Colonic mucosa (tissue), 4 donors: Measurements from ENCODE around the gene TRAF2. TPM values are rescaled to one million over a fixed set of nuclear protein-coding genes. Genes with fewer than 3 reads are reported as not detected.

Experiments used
- DNase-seq: peaks from one replicate; pipeline ENCODE4 v3.0.0-alpha.2; 2020
- H3K27ac ChIP-seq: fragments of 200-600 bp; one replicate; pipeline ENCODE4 v1.8.0; 2021
- H3K27me3 ChIP-seq: fragments of 200-600 bp; one replicate; pipeline ENCODE4 v1.8.0; 2021
- H3K36me3 ChIP-seq: fragments of 200-600 bp; one replicate; pipeline ENCODE4 v1.8.0; 2021
- H3K4me1 ChIP-seq: fragments of 200-600 bp; one replicate; pipeline ENCODE4 v1.8.0; 2021; ENCODE audit warnings: mild to moderate bottlenecking
- H3K4me3 ChIP-seq: fragments of 200-600 bp; one replicate; pipeline ENCODE4 v1.8.0; 2021
- H3K9ac ChIP-seq, 2 donors: one replicate each; pipeline ENCODE4 v1.7.0; 2013; ENCODE audit warnings: control low read depth in 2 of 2, low read depth in 2 of 2, low read length in 2 of 2
- H3K9me3 ChIP-seq: fragments of 200-600 bp; one replicate; pipeline ENCODE4 v1.8.0; 2021
- intact Hi-C: fragments of 100-400 bp; cut with DNase I; formaldehyde crosslinking; loops from one replicate; pipeline ENCODE4 v1.14.1; 2022
- total RNA-seq, 2 donors: library from RNA; stranded (reverse); fragmentation: NEBNext Ultra II Directional in 1 of 2; extraction: Animal tissue kit (Norgen Biotek cat#: 25700) in 1 of 2; gene quantifications; one replicate each; pipeline ENCODE4 v1.2.1, GENCODE V29; 2021
- TF ChIP-seq, protein P1 (sequence below): fragments of 200-600 bp; IDR thresholded peaks from one replicate; pipeline ENCODE4 v1.8.0; 2022; ENCODE audit warnings: antibody characterized with exemption, mild to moderate bottlenecking
- donor health status: healthy.
- donor health status: DM: no; HTN: no; CAD: no.
- donor health status: DM: no; HTN: no; CAD: no.

TRAF2 gene
- total RNA-seq, 2 donors from 2014 or later: 22.4 to 50.6 TPM

DNA sequence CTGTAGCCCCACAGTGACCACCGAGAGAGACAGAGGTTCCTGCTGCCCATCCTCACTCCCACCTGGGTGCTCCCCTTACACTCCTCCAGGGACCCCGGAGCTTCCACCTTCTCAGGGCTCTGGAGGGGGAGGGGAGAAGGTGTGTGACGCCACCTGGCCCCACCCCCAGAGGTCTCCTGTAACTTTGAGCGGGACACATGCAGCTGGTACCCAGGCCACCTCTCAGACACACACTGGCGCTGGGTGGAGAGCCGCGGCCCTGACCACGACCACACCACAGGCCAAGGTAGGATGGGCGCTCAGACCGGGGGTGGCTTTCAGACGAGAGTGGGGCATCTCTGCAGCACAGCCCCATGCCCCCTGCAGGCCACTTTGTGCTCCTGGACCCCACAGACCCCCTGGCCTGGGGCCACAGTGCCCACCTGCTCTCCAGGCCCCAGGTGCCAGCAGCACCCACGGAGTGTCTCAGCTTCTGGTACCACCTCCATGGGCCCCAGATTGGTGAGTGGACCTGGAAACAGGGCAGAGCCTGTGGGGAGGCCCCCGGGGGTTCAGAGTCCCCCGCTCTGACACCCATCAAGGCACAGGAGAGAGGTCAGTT lies 29.7 kb upstream of the TRAF2 start:
- peaks cover 2% of the 10 kb centered on the region for H3K36me3 ChIP-seq
- no peaks in the 10 kb centered on the region for H3K27me3 ChIP-seq
- no peaks in the 10 kb centered on the region for H3K9me3 ChIP-seq
- peak overlapping the region in 1 of 2 donors; percentile 88 for H3K9ac ChIP-seq
- no peak overlapping the region for H3K4me3 ChIP-seq
- H3K27ac ChIP-seq: no peak overlapping the region
- TF ChIP-seq, protein P1, sequence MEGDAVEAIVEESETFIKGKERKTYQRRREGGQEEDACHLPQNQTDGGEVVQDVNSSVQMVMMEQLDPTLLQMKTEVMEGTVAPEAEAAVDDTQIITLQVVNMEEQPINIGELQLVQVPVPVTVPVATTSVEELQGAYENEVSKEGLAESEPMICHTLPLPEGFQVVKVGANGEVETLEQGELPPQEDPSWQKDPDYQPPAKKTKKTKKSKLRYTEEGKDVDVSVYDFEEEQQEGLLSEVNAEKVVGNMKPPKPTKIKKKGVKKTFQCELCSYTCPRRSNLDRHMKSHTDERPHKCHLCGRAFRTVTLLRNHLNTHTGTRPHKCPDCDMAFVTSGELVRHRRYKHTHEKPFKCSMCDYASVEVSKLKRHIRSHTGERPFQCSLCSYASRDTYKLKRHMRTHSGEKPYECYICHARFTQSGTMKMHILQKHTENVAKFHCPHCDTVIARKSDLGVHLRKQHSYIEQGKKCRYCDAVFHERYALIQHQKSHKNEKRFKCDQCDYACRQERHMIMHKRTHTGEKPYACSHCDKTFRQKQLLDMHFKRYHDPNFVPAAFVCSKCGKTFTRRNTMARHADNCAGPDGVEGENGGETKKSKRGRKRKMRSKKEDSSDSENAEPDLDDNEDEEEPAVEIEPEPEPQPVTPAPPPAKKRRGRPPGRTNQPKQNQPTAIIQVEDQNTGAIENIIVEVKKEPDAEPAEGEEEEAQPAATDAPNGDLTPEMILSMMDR: no peak
- H3K4me1 ChIP-seq: peaks cover 34% of the 10 kb centered on the region
- DNase-seq: peak; percentile 22
- intact Hi-C loops: no loop called here

DNA sequence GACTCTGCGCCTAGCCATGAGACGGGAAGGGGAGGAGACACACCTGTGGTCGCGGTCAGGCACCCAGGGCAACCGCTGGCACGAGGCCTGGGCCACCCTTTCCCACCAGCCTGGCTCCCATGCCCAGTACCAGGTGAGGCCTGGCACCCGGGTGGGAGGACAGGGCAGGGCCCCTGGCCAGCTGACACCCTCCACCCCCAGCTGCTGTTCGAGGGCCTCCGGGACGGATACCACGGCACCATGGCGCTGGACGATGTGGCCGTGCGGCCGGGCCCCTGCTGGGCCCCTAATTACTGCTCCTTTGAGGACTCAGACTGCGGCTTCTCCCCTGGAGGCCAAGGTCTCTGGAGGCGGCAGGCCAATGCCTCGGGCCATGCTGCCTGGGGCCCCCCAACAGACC lies 29.1 kb upstream of the TRAF2 start:
- Histone ChIP-seq H3K9me3 (no peaks in the 10 kb centered on the region), H3K9ac (peak overlapping the region in 1 of 2 donors; percentile 88), H3K36me3 (peaks cover 2% of the 10 kb centered on the region), H3K27ac (peak overlapping the region; percentile 97), H3K4me1 (peaks cover 34% of the 10 kb centered on the region), H3K4me3 (no peak overlapping the region), H3K27me3 (no peaks in the 10 kb centered on the region)
- DNase-seq: peak; percentile 22
- intact Hi-C loops: no loop called here
- TF ChIP-seq, protein P1: no peak

DNA sequence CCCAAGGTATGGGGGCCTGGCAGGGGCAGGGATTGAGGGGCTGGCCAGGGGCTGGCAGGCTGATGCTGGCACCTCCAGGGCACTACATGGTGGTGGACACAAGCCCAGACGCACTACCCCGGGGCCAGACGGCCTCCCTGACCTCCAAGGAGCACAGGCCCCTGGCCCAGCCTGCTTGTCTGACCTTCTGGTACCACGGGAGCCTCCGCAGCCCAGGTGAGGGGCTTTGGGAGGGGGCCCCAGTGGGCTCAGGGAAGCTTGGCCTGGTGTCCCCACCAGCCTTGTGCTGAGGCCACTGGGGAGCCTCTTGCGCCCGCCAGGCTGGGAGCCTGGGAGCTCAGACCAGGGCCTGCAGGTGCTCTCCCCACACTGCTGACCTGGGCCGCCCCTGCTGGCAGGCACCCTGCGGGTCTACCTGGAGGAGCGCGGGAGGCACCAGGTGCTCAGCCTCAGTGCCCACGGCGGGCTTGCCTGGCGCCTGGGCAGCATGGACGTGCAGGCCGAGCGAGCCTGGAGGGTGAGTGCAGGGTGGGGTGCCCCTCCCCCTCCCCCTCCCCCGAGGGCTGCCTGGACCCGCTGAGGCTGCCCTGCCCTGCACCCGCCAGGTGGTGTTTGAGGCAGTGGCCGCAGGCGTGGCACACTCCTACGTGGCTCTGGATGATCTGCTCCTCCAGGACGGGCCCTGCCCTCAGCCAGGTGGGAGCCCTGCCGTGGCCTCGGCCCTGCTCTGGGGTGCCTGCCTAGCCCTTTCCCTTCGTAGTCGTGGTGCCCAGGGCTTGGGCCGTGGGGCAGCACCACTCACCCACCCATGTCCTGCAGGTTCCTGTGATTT lies 28.5 kb upstream of the TRAF2 start:
- intact Hi-C loops: no loop called here
- TF ChIP-seq, protein P1: no peak
- DNase-seq: peak; percentile 86
- no peaks in the 10 kb centered on the region for H3K27me3 ChIP-seq
- H3K4me3 ChIP-seq: no peak overlapping the region
- H3K9me3 ChIP-seq: no peaks in the 10 kb centered on the region
- H3K9ac ChIP-seq: peak overlapping the region; percentile 73 to 88
- peaks cover 34% of the 10 kb centered on the region for H3K4me1 ChIP-seq
- peaks cover 5% of the 10 kb centered on the region for H3K36me3 ChIP-seq
- H3K27ac ChIP-seq: peak overlapping the region; percentile 97

DNA sequence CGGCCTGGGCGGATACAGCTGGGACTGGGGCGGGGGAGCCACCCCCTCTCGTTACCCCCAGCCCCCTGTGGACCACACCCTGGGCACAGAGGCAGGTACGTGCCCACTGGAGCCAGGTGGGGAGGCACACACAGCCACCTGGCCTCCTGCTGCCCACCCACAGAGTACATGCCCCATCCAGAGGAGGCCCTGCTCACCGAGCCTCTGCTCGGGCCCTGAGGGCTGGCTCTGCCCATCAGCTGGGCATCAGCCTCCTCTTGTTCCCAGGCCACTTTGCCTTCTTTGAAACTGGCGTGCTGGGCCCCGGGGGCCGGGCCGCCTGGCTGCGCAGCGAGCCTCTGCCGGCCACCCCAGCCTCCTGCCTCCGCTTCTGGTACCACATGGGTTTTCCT lies 27.9 kb upstream of the TRAF2 start:
- intact Hi-C loops: no loop called here
- peak; percentile 32 for DNase-seq
- H3K9ac ChIP-seq: peak overlapping the region; percentile 73 to 88
- no peaks in the 10 kb centered on the region for H3K9me3 ChIP-seq
- peaks cover 11% of the 10 kb centered on the region for H3K36me3 ChIP-seq
- H3K4me3 ChIP-seq: no peak overlapping the region
- no peaks in the 10 kb centered on the region for H3K27me3 ChIP-seq
- H3K27ac ChIP-seq: peak overlapping the region; percentile 97
- H3K4me1 ChIP-seq: peaks cover 34% of the 10 kb centered on the region
- TF ChIP-seq, protein P1: no peak

DNA sequence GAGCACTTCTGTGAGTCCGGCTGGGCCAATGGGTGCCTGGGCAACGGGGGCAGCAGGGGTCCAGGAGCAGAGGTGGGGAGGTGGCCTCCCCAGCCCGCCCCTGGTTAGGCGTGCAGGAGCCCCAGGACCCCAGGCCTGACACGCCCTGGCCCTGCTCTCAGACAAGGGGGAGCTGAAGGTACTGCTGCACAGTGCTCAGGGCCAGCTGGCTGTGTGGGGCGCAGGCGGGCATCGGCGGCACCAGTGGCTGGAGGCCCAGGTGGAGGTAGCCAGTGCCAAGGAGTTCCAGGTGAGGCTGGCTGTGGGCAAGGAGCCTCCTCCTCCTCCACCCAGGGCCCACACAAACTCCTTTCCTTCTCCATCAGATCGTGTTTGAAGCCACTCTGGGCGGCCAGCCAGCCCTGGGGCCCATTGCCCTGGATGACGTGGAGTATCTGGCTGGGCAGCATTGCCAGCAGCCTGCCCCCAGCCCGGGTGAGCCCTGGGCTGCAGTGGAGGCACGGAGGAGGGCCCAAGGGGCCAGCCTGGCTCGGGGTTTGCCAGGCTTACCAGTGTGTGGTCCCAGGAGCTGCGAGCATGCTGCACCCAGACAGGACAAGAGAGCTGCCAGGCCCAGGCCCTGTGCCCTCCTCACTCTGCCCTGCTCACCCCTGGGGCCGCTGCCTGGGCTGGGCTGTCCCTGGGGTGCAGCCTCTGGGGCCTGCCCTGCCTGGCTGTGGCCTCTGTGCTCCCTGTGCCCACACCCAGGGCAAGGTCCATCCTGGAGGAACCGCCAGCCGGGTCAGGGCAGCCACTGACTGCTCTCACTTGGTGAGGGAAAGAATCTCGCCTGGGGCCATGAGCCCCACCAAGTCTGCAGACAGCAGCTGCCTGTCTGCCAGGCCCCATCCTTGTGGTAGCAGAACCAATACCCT lies 27.2 kb upstream of the TRAF2 start:
- Histone ChIP-seq H3K9me3 (no peaks in the 10 kb centered on the region), H3K9ac (peak overlapping the region; percentile 73 to 88), H3K27me3 (no peaks in the 10 kb centered on the region), H3K4me1 (peaks cover 34% of the 10 kb centered on the region), H3K36me3 (peaks cover 15% of the 10 kb centered on the region), H3K27ac (peak overlapping the region; percentile 97), H3K4me3 (no peak overlapping the region)
- intact Hi-C loops: no loop called here
- DNase-seq: peak; percentile 94
- TF ChIP-seq, protein P1: no peak
